GM12878 (cell line): ENCODE data around the gene OSTN. TPM values are rescaled to one million over a fixed set of nuclear protein-coding genes. Genes with fewer than 3 reads are reported as not detected.

Experiments
- ATAC-seq: fragments of 200-7000 bp; cut with Tn5 transposase; 3 replicates; pipeline ENCODE4 v1.9.1; 2020; ENCODE audit warnings: mild to moderate bottlenecking, moderate library complexity
- BruUV-seq: library from RNA; stranded (reverse); fragments of 400-500 nt; replicated peaks from 2 replicates; lab custom pipeline; 2021; lab: Mats Ljungman, UMichigan
- CTCF ChIA-PET: fragments of 300-600 bp; sonication (Branson Sonifier 250); formaldehyde crosslinking; extraction: SDS; loops from one replicate; lab custom pipeline; 2021; ENCODE audit warnings: inconsistent platforms; lab: Yijun Ruan, JAX
- POLR2A ChIA-PET: fragments of 350-600 bp; formaldehyde crosslinking; extraction: SDS; loops from one replicate; lab custom pipeline; 2021; ENCODE audit warnings: inconsistent platforms; lab: Charles Lee
- RAD21 ChIA-PET: fragments of 300-600 bp; sonication (Branson Sonifier 250); formaldehyde crosslinking; loops from one replicate; lab custom pipeline; 2023; ENCODE audit warnings: antibody characterized with exemption; ENCODE audit not compliant: unreplicated experiment; lab: Charles Lee
- SMC1A ChIA-PET: fragments of 300-600 bp; sonication (Branson Sonifier 250); formaldehyde crosslinking; loops from one replicate; lab custom pipeline; 2023; ENCODE audit not compliant: unreplicated experiment, uncharacterized antibody; lab: Charles Lee
- DNase-seq: peaks from one replicate; pipeline ENCODE4 v3.0.0-alpha.2; 2011; ENCODE audit warnings: low read depth, low spot score
- FAIRE-seq: peaks from 3 replicates; lab custom pipeline; 2011; peaks lifted over from hg19 to GRCh38; lab: Jason Lieb, UNC
- H2AFZ ChIP-seq: 2 replicates; pipeline ENCODE4 v1.6.0; 2011; ENCODE audit warnings: low read depth, low read length, control low read depth; ENCODE audit not compliant: control insufficient read depth
- H3K27ac ChIP-seq: 2 replicates; pipeline ENCODE4 v1.5.1; 2011; ENCODE audit warnings: control low read depth; ENCODE audit not compliant: control insufficient read depth, insufficient read depth
- H3K27me3 ChIP-seq, 2 experiments: replicated peaks in 1 of 2; 2 replicates each; pipeline versions ENCODE4 v1.6.0 to v1.6.1; 2011; ENCODE audit warnings: low read length in 1 of 2; ENCODE audit not compliant: control insufficient read depth in 2 of 2, insufficient read depth in 2 of 2
- H3K36me3 ChIP-seq, 2 experiments: 2 replicates each; pipeline ENCODE4 v1.5.1; 2011; ENCODE audit warnings: low read length in 1 of 2; ENCODE audit not compliant: control insufficient read depth in 2 of 2, insufficient read depth in 2 of 2
- H3K4me1 ChIP-seq: 2 replicates; pipeline ENCODE4 v1.6.1; 2011; ENCODE audit warnings: mild to moderate bottlenecking, low read length, moderate library complexity, mixed read lengths; ENCODE audit not compliant: control insufficient read depth, insufficient read depth
- H3K4me2 ChIP-seq: 2 replicates; pipeline ENCODE4 v1.6.0; 2011; ENCODE audit warnings: control low read depth; ENCODE audit not compliant: control insufficient read depth, insufficient read depth
- H3K4me3 ChIP-seq: fragments of 200-600 bp; sonication (generic); 2 replicates; pipeline ENCODE4 v1.5.1; 2016
- H3K79me2 ChIP-seq: 2 replicates; pipeline ENCODE4 v1.6.0; 2011; ENCODE audit warnings: low read length; ENCODE audit not compliant: control insufficient read depth, insufficient read depth
- H3K9ac ChIP-seq: 2 replicates; pipeline ENCODE4 v1.8.0; 2011; ENCODE audit warnings: low read length, control low read depth, mixed read lengths; ENCODE audit not compliant: control insufficient read depth, insufficient read depth
- H3K9me3 ChIP-seq: replicated peaks from 3 replicates; pipeline ENCODE4 v1.5.1; 2011; ENCODE audit warnings: mild to moderate bottlenecking, low read length; ENCODE audit not compliant: control insufficient read depth, insufficient read depth
- H4K20me1 ChIP-seq: 2 replicates; pipeline ENCODE4 v1.6.0; 2011; ENCODE audit not compliant: control insufficient read depth, insufficient read depth
- BCL3 ChIP-seq: IDR thresholded peaks from 2 replicates; pipeline ENCODE4 v1.6.1; 2011; ENCODE audit warnings: borderline replicate concordance, low read depth, mild to moderate bottlenecking, moderate library complexity, low read length; ENCODE audit not compliant: insufficient read depth, poor library complexity, severe bottlenecking
- CBX3 ChIP-seq: fragments of 200-600 bp; sonication (generic); IDR thresholded peaks from 2 replicates; pipeline ENCODE4 v1.6.1; 2016; ENCODE audit warnings: low read depth, borderline replicate concordance
- FOXK2 ChIP-seq: fragments of 450-650 bp; IDR thresholded peaks from 2 replicates; pipeline ENCODE4 v1.6.1; 2017; ENCODE audit warnings: mild to moderate bottlenecking, moderate library complexity
- HDAC2 ChIP-seq: fragments of 200-600 bp; sonication (generic); IDR thresholded peaks from 2 replicates; pipeline ENCODE4 v1.6.1; 2017
- IKZF1 ChIP-seq: fragments of 450-650 bp; conservative IDR thresholded peaks from 2 replicates; pipeline ENCODE4 v1.6.1; 2017; ENCODE audit warnings: antibody characterized with exemption, mild to moderate bottlenecking
- LARP7 ChIP-seq: fragments of 450-650 bp; IDR thresholded peaks from 2 replicates; pipeline ENCODE4 v1.6.1; 2017; ENCODE audit warnings: mild to moderate bottlenecking
- MAX ChIP-seq: IDR thresholded peaks from 2 replicates; pipeline ENCODE4 v1.6.1; 2012; ENCODE audit warnings: low read depth, low read length, improper control_type of control experiment
- NR2C2 ChIP-seq: IDR thresholded peaks from 2 replicates; pipeline ENCODE4 v1.6.1; 2011; ENCODE audit warnings: borderline replicate concordance, low read depth; ENCODE audit not compliant: control insufficient read depth, insufficient read length
- PKNOX1 ChIP-seq: fragments of 450-650 bp; IDR thresholded peaks from 2 replicates; pipeline ENCODE4 v1.6.1; 2016; ENCODE audit warnings: mild to moderate bottlenecking
- POLR2AphosphoS5 ChIP-seq: IDR thresholded peaks from 2 replicates; pipeline ENCODE4 v1.6.1; 2011; ENCODE audit warnings: mild to moderate bottlenecking, low read length, inconsistent platforms
- REST ChIP-seq: IDR thresholded peaks from 2 replicates; pipeline ENCODE4 v1.6.1; 2012; ENCODE audit warnings: mild to moderate bottlenecking, low read depth, low read length
- RFX5 ChIP-seq: IDR thresholded peaks from 2 replicates; pipeline ENCODE4 v1.6.1; 2011; ENCODE audit warnings: low read depth, low read length, improper control_type of control experiment
- SMARCA5 ChIP-seq: fragments of 450-650 bp; IDR thresholded peaks from 2 replicates; pipeline ENCODE4 v1.6.1; 2017; ENCODE audit warnings: mild to moderate bottlenecking
- SREBF1 ChIP-seq: IDR thresholded peaks from 2 replicates; pipeline ENCODE4 v1.6.1; 2012; ENCODE audit warnings: mild to moderate bottlenecking, low read length
- YY1 ChIP-seq: IDR thresholded peaks from 2 replicates; pipeline ENCODE4 v1.6.1; 2011; ENCODE audit warnings: low read depth, mild to moderate bottlenecking, low read length
- ZBTB4 ChIP-seq: fragments of 450-650 bp; formaldehyde crosslinking; IDR thresholded peaks from 2 replicates; pipeline ENCODE4 v1.4.0; 2022; ENCODE audit warnings: mild to moderate bottlenecking, moderate library complexity
- WGBS: methylation state at CpG from one replicate; pipeline ENCODE4 v1.1.6; 2016; ENCODE audit warnings: low lambda C conversion rate; ENCODE audit not compliant: insufficient replicate concordance, insufficient coverage; ENCODE audit errors: missing lambda C conversion rate; 5-methylcytosine and 5-hydroxymethylcytosine counted together
- in situ Hi-C: fragments of 300-500 bp; cut with MboI; formaldehyde crosslinking; loops from 9 replicates; pipeline ENCODE4 v1.14.3; 2018; ENCODE audit warnings: mixed read lengths
- intact Hi-C: fragments of 100-400 bp; cut with micrococcal nuclease; formaldehyde crosslinking; loops from one replicate; pipeline ENCODE4 v1.14.2; 2022; ENCODE audit not compliant: unreplicated experiment
- polyA plus RNA-seq, 11 experiments: library from polyadenylated mRNA; depleted of rRNA in 4 of 11; unstranded in 6 of 11; stranded (reverse) in 5 of 11; fragments of >200 nt; fragmentation: Nextera tagmentation in 4 of 11; fragmentation: Illumina TruSeq in 1 of 11; extraction: Ambion mirVana in 4 of 11; extraction: Trizol in 1 of 11; gene quantifications; 1 replicate in 1 of 11; 2 replicates in 10 of 11; pipeline versions ENCODE4 v1.2.1 to v1.2.3, GENCODE V29; 2011 to 2016; ENCODE audit warnings: inconsistent platforms in 2 of 11, missing spikeins in 2 of 11, low read depth in 1 of 11
- total RNA-seq, 4 experiments: library from RNA; depleted of rRNA in 3 of 4; stranded (reverse); fragments of >200 nt in 3 of 4; fragmentation: Illumina TruSeq in 1 of 4; extraction: Trizol in 1 of 4; gene quantifications; 2 replicates each; pipeline versions ENCODE4 v1.2.1 to v1.2.3, GENCODE V29; 2013 to 2021

The OSTN gene
- total and polyA plus RNA-seq, 10 of the 15 experiments (the other 5 are each of a cell fraction or from before 2014, with no cell fraction given), result 0.04 to 0.27 (median 0.06) TPM; not detected in 6

- 3% methylated on average over 3 of the region's 3 CpGs for WGBS
- ATAC-seq, result peak; percentile 42
- in situ Hi-C loops, result no loop called here
- Histone ChIP-seq H3K27me3 (no peaks in the 10 kb centered on the region), H4K20me1 (no peaks in the 10 kb centered on the region), H3K4me2 (no peak overlapping the region), H3K4me3 (no peak overlapping the region), H3K27ac (no peak overlapping the region), H3K36me3 (no peaks in the 10 kb centered on the region), H3K4me1 (no peaks in the 10 kb centered on the region), H2AFZ (no peak overlapping the region), H3K9ac (no peak overlapping the region), H3K79me2 (no peaks in the 10 kb centered on the region), H3K9me3 (no peaks in the 10 kb centered on the region)
- ChIA-PET CTCF (interaction anchor here (0.6 kb wide), 1 partner anchor 293 kb away, joined by 3 read pairs; no protein-coding TSS in a partner anchor), RAD21 (interaction anchor here (0.8 kb wide), 1 partner anchor 37 kb away, joined by 3 read pairs; no protein-coding TSS in a partner anchor), SMC1A (interaction anchor here (0.8 to 1.4 kb wide), 3 partner anchors 9 to 61 kb away, joined by 3 to 4 read pairs (median 4); no protein-coding TSS in a partner anchor), POLR2A (no interaction called here)
- TF ChIP-seq CBX3 (no peak), ZBTB4 (no peak), LARP7 (no peak), FOXK2 (no peak), POLR2AphosphoS5 (no peak), SREBF1 (no peak), SMARCA5 (no peak), PKNOX1 (no peak), RFX5 (no peak), REST (no peak), BCL3 (no peak), NR2C2 (no peak), MAX (no peak), HDAC2 (no peak), YY1 (no peak), IKZF1 (no peak)
- intact Hi-C loops, result no loop called here
- DNase-seq, result no peak
- no TSS peak for BruUV-seq
- peak; percentile 57 for FAIRE-seq
These were observed 23.9 kb upstream of the OSTN start for GRCh38 chr3:191175102-191175501.
